Measurements from ENCODE around the gene MAP3K7.

GRCh38 chr6:90569223-90569622 lies 17.6 kb downstream of the MAP3K7 start:
- TF ChIP-seq CTCF (IDR thresholded peaks at IDR 0.05) (no peak), POLR2AphosphoS5 (IDR thresholded peaks at IDR 0.05) (no peak), POLR2A (IDR thresholded peaks at IDR 0.05) (no peak)

All from suprapubic skin (tissue), 4 donors.